ENCODE data around the gene BRAT1. TPM values are rescaled to one million over a fixed set of nuclear protein-coding genes. Genes with fewer than 3 reads are reported as not detected.

Gene BRAT1
- total and polyA plus RNA-seq, 3 experiments from 2014 or later = 35.0 to 41.9 (median 38.8) TPM

DNA sequence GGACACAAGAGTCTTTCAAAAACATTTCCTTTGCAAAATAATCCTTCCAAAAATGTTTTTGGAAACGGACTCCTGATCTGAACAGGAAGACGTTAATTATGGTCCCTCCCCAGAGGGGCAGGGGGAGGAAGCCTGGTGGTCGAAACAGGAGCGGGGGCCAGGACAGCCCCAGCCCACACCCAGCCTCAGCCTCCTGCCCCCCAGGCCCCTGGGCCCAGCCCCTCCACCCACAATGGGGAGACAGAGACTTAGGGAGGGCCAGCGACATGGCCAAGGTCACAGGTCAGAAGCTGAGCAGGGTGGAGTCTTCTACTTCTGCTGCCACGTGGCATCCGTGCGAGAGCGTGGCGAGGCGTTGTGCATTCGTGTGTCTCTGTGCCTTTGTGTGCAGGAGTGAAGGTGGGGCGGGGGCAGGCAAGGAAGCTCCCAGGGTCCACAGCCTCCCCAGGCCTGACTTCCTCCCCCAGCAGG is 65.1 kb downstream of the BRAT1 start:
- Mint-ChIP-seq H3K4me3 (no peak overlapping the region), H3K4me1 (peaks cover 0 to 4% (median 2%) of the 10 kb centered on the region in 3 donors), H3K36me3 (peaks cover 0 to 2% (median 0%) of the 10 kb centered on the region in 3 donors), H3K27me3 (peaks cover 0 to 2% of the 10 kb centered on the region in 2 donors), H3K9me3 (no peaks in the 10 kb centered on the region), H3K27ac (no peak overlapping the region)
- no peaks in the 10 kb centered on the region for H3K4me1 ChIP-seq (ENCODE audit: insufficient read depth, low read length)
- H3K27ac ChIP-seq (ENCODE audit: low read depth, low read length) = no peak overlapping the region
- POLR2A ChIA-PET = no interaction called here
- no peaks in the 10 kb centered on the region for H3K27me3 ChIP-seq (ENCODE audit: insufficient read depth, low read length, poor library complexity, severe bottlenecking)
- CTCF ChIA-PET = no interaction called here
- H3K9me3 ChIP-seq (ENCODE audit: low read length) = no peaks in the 10 kb centered on the region
- no peaks in the 10 kb centered on the region for H3K36me3 ChIP-seq (ENCODE audit: insufficient read depth, low read length)
- no peak overlapping the region for H3K4me3 ChIP-seq (ENCODE audit: low read length)
- no peak for DNase-seq

DNA sequence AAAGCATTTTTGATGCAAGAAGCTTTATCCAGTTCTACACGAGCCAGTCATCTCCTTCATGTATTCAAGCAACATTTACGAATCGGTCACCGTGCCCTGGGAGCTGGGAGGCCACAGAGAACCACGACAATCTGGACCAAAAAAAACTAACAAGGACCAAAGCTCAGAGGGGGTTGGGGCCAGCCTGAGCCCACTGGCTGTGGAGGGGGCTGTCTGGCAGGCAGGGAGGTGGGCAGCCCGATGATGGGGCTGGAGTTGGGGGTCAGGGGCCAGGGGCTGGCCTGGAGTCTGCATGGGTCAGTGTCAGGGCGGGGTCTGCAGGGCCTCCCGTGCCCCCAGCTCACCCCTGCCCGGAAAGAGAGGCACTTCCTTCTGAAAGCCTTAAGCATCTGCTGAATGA is 66.6 kb downstream of the BRAT1 start:
- H3K27ac ChIP-seq (ENCODE audit: low read depth, low read length) = no peak overlapping the region
- H3K9me3 ChIP-seq (ENCODE audit: low read length) = no peaks in the 10 kb centered on the region
- Mint-ChIP-seq H3K36me3 (peaks cover 0 to 2% (median 0%) of the 10 kb centered on the region in 3 donors), H3K4me1 (peaks cover 0 to 4% (median 2%) of the 10 kb centered on the region in 3 donors), H3K27ac (peak overlapping the region in 3 of 8 donors; percentile 30 to 82 (median 69)), H3K27me3 (peaks cover 0 to 3% of the 10 kb centered on the region in 2 donors), H3K9me3 (no peaks in the 10 kb centered on the region), H3K4me3 (no peak overlapping the region)
- no peak for DNase-seq
- CTCF ChIA-PET = interaction anchor here (2.1 kb wide), 1 partner anchor 11 kb away, joined by 5 read pairs; no protein-coding TSS in a partner anchor
- H3K27me3 ChIP-seq (ENCODE audit: insufficient read depth, low read length, poor library complexity, severe bottlenecking) = no peaks in the 10 kb centered on the region
- POLR2A ChIA-PET = no interaction called here
- no peaks in the 10 kb centered on the region for H3K4me1 ChIP-seq (ENCODE audit: insufficient read depth, low read length)
- no peaks in the 10 kb centered on the region for H3K36me3 ChIP-seq (ENCODE audit: insufficient read depth, low read length)
- no peak overlapping the region for H3K4me3 ChIP-seq (ENCODE audit: low read length)

- Mint-ChIP-seq H3K4me3 (no peak overlapping the region), H3K27ac (peak overlapping the region in 2 of 8 donors; percentile 54 to 69), H3K36me3 (peaks cover 0 to 2% (median 0%) of the 10 kb centered on the region in 3 donors), H3K4me1 (peaks cover 0 to 4% (median 2%) of the 10 kb centered on the region in 3 donors), H3K9me3 (no peaks in the 10 kb centered on the region), H3K27me3 (peaks cover 0 to 3% of the 10 kb centered on the region in 2 donors)
- DNase-seq = no peak
- no peaks in the 10 kb centered on the region for H3K27me3 ChIP-seq (ENCODE audit: insufficient read depth, low read length, poor library complexity, severe bottlenecking)
- H3K27ac ChIP-seq (ENCODE audit: low read depth, low read length) = no peak overlapping the region
- H3K9me3 ChIP-seq (ENCODE audit: low read length) = no peaks in the 10 kb centered on the region
- ChIA-PET POLR2A (no interaction called here), CTCF (interaction anchor here (1.4 to 2.1 kb wide), 2 partner anchors 10 to 19 kb away, joined by 5 read pairs; no protein-coding TSS in a partner anchor)
- H3K4me1 ChIP-seq (ENCODE audit: insufficient read depth, low read length) = no peaks in the 10 kb centered on the region
- H3K4me3 ChIP-seq (ENCODE audit: low read length) = no peak overlapping the region
- no peaks in the 10 kb centered on the region for H3K36me3 ChIP-seq (ENCODE audit: insufficient read depth, low read length)
These were observed 67.1 kb downstream of the BRAT1 start for GRCh38 chr7:2488272-2488645.

Other genes starting within 250 kb of the BRAT1 start
- gene SNX8, start 241.1 kb downstream of the BRAT1 start, total RNA-seq = 10 to 100 TPM; 40.3 to 42.3 TPM
- 6.5 TPM for gene SNX8, start 241.1 kb downstream of the BRAT1 start, polyA plus RNA-seq
- gene EIF3B, start 200.7 kb downstream of the BRAT1 start, total RNA-seq = 100 to 1,000 TPM; 284 to 293 TPM
- 129 TPM for gene EIF3B, start 200.7 kb downstream of the BRAT1 start, polyA plus RNA-seq
- gene CHST12, start 151.9 kb downstream of the BRAT1 start, total RNA-seq = 1 to 10 TPM; 7.7 to 8.3 TPM
- 63.0 TPM for gene CHST12, start 151.9 kb downstream of the BRAT1 start, polyA plus RNA-seq
- gene GRIFIN, start 79.1 kb downstream of the BRAT1 start, total RNA-seq = not detected
- gene GRIFIN, start 79.1 kb downstream of the BRAT1 start, polyA plus RNA-seq = not detected
- 10 to 100 TPM; 28.0 to 30.8 TPM for gene LFNG, start 35.8 kb downstream of the BRAT1 start, total RNA-seq
- gene LFNG, start 35.8 kb downstream of the BRAT1 start, polyA plus RNA-seq = 2.0 TPM
- 10 to 100 TPM in 1 of 2 experiments, 1 to 10 TPM in 1; 9.6 to 10.4 TPM for gene IQCE, start 3.5 kb upstream of the BRAT1 start, total RNA-seq
- 4.1 TPM for gene IQCE, start 3.5 kb upstream of the BRAT1 start, polyA plus RNA-seq
- 10 to 100 TPM; 20.2 to 22.2 TPM for gene TTYH3, start 76.5 kb upstream of the BRAT1 start, total RNA-seq
- 2.1 TPM for gene TTYH3, start 76.5 kb upstream of the BRAT1 start, polyA plus RNA-seq
- under 1 TPM in 1 of 2 experiments, not detected in 1; 0.07 TPM for gene AMZ1, start 132.7 kb upstream of the BRAT1 start, total RNA-seq
- 0.08 TPM for gene AMZ1, start 132.7 kb upstream of the BRAT1 start, polyA plus RNA-seq